ENCODE results near the gene PBXIP1.
"Not testable (repeated sequence)": the region's sequence is repeated elsewhere in the genome, so short reads cannot be mapped to it uniquely, and the experiment has no call there.

PBXIP1 gene

GRCh38 chr1:154913273-154913672 lies 42.6 kb downstream of the PBXIP1 start:
- DNase-seq = no peak
- in situ Hi-C loops (cut with HindIII; ENCODE audit: low pct_ligation_motif_present, low pct_unique_long_range_greater_than_20kb, low sequenced_read_pairs) = no loop called here

- in situ Hi-C loops (cut with HindIII; ENCODE audit: low pct_ligation_motif_present, low pct_unique_long_range_greater_than_20kb, low sequenced_read_pairs) = no loop called here
Measured at GRCh38 chr1:154912755-154913154, 43.1 kb downstream of the PBXIP1 start.

GRCh38 chr1:154911691-154912550 lies 44.0 kb downstream of the PBXIP1 start:
- in situ Hi-C loops (cut with HindIII; ENCODE audit: low pct_ligation_motif_present, low pct_unique_long_range_greater_than_20kb, low sequenced_read_pairs) = no loop called here
- DNase-seq = no peak

More at GRCh38 chr1:154912755-154913154, 43.1 kb downstream of the PBXIP1 start:
- DNase-seq = no peak

- in situ Hi-C loops (cut with HindIII; ENCODE audit: low pct_ligation_motif_present, low pct_unique_long_range_greater_than_20kb, low sequenced_read_pairs) = no loop called here
- no peak for DNase-seq
Measured at GRCh38 chr1:154910851-154911250, 45.0 kb downstream of the PBXIP1 start.

- in situ Hi-C loops (cut with HindIII; ENCODE audit: low pct_ligation_motif_present, low pct_unique_long_range_greater_than_20kb, low sequenced_read_pairs) = no loop called here
- no peak for DNase-seq
Measured at GRCh38 chr1:154908937-154909336, 47.0 kb downstream of the PBXIP1 start.

- in situ Hi-C loops (cut with HindIII; ENCODE audit: low pct_ligation_motif_present, low pct_unique_long_range_greater_than_20kb, low sequenced_read_pairs); DNase-seq: not testable (repeated sequence)
Measured at GRCh38 chr1:154908129-154908528, 47.8 kb downstream of the PBXIP1 start.

GRCh38 chr1:154906621-154907081 lies 49.2 kb downstream of the PBXIP1 start:
- in situ Hi-C loops (cut with HindIII; ENCODE audit: low pct_ligation_motif_present, low pct_unique_long_range_greater_than_20kb, low sequenced_read_pairs) = no loop called here
- DNase-seq = peak; percentile 4

- in situ Hi-C loops (cut with HindIII; ENCODE audit: low pct_ligation_motif_present, low pct_unique_long_range_greater_than_20kb, low sequenced_read_pairs) = no loop called here
- DNase-seq = no peak
Measured at GRCh38 chr1:154902938-154903566, 52.8 kb downstream of the PBXIP1 start.

- in situ Hi-C loops (cut with HindIII; ENCODE audit: low pct_ligation_motif_present, low pct_unique_long_range_greater_than_20kb, low sequenced_read_pairs) = no loop called here
- DNase-seq = no peak
Measured at GRCh38 chr1:154901591-154901990, 54.3 kb downstream of the PBXIP1 start.

- in situ Hi-C loops (cut with HindIII; ENCODE audit: low pct_ligation_motif_present, low pct_unique_long_range_greater_than_20kb, low sequenced_read_pairs) = no loop called here
- no peak for DNase-seq
Measured at GRCh38 chr1:154899041-154899440, 56.9 kb downstream of the PBXIP1 start.

- in situ Hi-C loops (cut with HindIII; ENCODE audit: low pct_ligation_motif_present, low pct_unique_long_range_greater_than_20kb, low sequenced_read_pairs) = no loop called here
- no peak for DNase-seq
Measured at GRCh38 chr1:154896771-154897286, 59.1 kb downstream of the PBXIP1 start.

- no peak for DNase-seq
- in situ Hi-C loops (cut with HindIII; ENCODE audit: low pct_ligation_motif_present, low pct_unique_long_range_greater_than_20kb, low sequenced_read_pairs) = no loop called here
Measured at GRCh38 chr1:154895798-154896197, 60.1 kb downstream of the PBXIP1 start.

Data from ACHN (cell line).